ENCODE data around the gene API5.

DNA sequence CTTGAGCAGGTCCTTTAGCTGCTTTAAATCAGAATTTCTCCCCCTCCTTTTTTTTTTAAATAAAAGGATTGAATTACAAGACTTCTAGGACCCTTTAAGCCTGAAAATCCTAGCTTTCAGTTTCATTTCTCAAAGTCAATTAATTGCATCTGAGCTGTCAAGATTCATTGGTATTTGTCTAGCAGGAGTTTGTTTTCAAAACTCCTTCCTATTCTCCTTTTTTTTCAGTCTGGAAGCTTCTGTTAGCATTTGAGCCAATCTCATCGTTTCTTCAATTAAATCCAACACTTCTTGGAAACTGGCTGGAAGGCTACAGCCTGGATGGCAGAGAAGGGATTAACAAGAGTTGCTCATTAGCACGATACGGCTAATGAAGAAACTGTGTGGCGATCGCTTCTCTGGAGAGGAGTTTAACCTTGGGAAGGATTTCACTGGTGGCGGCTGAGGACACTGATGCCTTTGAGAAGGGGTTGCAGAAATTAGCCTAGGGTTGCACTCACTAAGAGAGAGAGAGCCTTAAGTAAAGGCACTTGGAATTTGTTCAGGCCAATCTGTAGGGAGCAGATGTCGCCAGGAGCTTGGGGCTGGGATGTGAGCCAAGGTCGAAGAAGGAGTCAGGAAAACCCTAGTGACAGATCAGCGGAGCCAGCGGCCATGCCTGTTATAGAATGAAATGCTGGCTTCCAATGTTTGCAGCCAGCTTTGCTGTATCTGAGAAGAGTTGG is 43.8 kb upstream of the API5 start:
- TF ChIP-seq POLR2A (IDR thresholded peaks at IDR 0.05; ENCODE audit: extremely low read depth, insufficient read length), result no peak
- TF ChIP-seq, protein P1, sequence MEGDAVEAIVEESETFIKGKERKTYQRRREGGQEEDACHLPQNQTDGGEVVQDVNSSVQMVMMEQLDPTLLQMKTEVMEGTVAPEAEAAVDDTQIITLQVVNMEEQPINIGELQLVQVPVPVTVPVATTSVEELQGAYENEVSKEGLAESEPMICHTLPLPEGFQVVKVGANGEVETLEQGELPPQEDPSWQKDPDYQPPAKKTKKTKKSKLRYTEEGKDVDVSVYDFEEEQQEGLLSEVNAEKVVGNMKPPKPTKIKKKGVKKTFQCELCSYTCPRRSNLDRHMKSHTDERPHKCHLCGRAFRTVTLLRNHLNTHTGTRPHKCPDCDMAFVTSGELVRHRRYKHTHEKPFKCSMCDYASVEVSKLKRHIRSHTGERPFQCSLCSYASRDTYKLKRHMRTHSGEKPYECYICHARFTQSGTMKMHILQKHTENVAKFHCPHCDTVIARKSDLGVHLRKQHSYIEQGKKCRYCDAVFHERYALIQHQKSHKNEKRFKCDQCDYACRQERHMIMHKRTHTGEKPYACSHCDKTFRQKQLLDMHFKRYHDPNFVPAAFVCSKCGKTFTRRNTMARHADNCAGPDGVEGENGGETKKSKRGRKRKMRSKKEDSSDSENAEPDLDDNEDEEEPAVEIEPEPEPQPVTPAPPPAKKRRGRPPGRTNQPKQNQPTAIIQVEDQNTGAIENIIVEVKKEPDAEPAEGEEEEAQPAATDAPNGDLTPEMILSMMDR (IDR thresholded peaks at IDR 0.05; ENCODE audit: low read depth, low read length), result no peak
- TF ChIP-seq, protein P2, sequence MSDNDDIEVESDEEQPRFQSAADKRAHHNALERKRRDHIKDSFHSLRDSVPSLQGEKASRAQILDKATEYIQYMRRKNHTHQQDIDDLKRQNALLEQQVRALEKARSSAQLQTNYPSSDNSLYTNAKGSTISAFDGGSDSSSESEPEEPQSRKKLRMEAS (IDR thresholded peaks at IDR 0.05; ENCODE audit: low read depth, low read length), result no peak

All from NB4 (cell line).